Upper lobe of left lung (tissue), 4 donors: ENCODE measurements around the gene IPPK.

ENCODE experiments used
- POLR2A ChIP-seq, 4 donors: fragments of 450-650 bp; IDR thresholded peaks; one replicate each; pipeline ENCODE4 v1.5.1; 2016 to 2017; ENCODE audit warnings: antibody characterized with exemption in 4 of 4, mild to moderate bottlenecking in 2 of 4
- POLR2AphosphoS5 ChIP-seq, 2 donors: sonication (generic); formaldehyde crosslinking; IDR thresholded peaks; one replicate each; pipeline ENCODE4 v1.5.1; 2017; ENCODE audit warnings: antibody characterized with exemption in 2 of 2

DNA sequence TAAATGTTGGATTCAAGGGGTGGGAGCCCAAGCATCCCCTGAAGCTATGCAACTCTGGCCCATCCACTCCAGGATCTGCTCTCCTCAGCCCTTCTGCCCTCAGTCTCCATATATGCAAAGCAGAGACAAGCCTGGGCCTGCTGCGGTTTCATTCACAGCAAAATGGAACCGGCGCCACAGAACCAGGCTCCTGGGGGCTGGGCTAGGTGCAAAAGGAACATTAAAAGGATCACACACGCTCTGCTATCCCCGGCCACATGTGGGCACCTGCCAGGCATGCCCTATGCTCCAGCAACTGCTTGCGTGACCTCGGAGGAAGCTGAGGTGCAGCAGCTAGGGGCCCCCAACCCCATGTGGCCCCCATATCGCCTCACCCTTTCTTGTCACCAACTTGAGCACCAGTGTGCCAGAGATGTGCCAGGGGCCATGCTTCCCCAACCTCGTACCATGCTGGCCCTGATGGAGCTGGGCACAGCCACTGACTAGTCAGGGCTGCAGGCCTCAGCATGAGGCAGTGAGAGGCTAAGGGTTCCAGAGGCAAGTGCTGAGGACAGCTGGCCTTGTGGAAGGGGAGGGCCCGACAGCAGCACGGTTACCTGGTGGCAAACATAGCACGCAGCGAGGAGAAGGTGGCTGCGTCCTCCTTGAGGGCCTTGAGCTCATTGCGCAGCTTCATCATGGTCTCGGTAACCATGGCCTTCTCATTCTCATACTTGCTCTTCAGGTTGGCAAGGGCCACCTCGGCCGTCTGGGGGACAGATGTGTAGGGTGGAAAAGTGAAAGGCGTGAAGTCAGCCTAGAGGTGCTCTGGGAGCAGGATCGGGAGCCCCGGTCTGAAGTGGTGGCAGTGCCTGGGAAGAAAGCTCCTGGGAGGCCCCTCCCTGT is 47.5 kb upstream of the IPPK start:
- no peak for TF ChIP-seq POLR2AphosphoS5 (IDR thresholded peaks at IDR 0.05)
- no peak for TF ChIP-seq POLR2A (IDR thresholded peaks at IDR 0.05)
